ENCODE data around the gene ZKSCAN1. TPM values are rescaled to one million over a fixed set of nuclear protein-coding genes. Genes with fewer than 3 reads are reported as not detected.
"Not testable (repeated sequence)": the region's sequence is repeated elsewhere in the genome, so short reads cannot be mapped to it uniquely, and the experiment has no call there.

Gene ZKSCAN1
- polyA plus RNA-seq, 1 donor, result 37.6 TPM

GRCh38 chr7:100000239-100000638 lies 15.2 kb upstream of the ZKSCAN1 start:
- no peak for DNase-seq (ENCODE audit: low read depth)

DNA sequence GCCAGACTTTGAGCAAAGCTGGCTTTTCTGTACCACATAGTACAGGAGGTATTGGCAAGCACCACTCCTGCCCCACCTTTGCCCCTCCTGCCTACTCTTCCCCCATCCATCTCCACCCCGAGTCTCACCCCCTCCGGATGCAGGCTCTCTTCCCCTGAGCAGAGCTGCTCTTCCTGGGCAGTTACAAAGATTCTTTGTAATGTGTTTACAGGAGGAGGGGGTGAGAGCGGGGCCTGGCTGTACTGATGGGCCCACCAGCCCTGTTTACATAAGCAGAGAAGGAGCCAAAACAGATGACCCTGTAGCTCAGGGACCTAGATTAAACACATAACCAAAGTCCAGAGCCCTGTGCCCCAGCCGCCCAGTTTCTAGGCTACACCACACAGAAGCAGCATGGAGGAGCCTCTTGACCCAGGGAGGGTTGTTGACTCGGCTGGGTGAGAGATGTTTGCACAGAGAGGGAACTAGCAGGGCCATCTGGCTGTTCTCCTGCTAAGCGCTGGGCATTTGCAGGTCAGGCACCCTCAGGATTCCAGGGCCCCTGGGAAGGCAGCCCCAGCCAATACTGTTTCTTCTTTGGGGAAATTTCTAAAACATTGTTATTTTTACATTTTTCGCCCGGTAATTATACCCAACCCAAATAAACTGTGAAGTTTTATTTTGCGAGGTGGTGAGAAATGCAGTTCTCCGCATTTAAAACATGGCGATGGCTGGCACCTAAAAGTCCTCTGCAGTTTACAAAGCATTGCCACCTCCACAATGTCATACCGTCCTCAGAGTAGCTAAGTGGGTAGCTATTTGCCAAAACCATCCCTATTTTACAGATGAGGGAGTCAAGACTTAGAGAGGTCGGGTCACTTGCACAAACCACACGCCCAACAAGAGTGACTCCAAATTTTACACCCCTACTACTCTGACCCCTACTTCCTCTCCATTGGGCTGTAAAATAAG lies 11.4 kb upstream of the ZKSCAN1 start:
- no peak for DNase-seq (ENCODE audit: low read depth)

GRCh38 chr7:100007887-100008286 lies 7.5 kb upstream of the ZKSCAN1 start:
- no peak for DNase-seq (ENCODE audit: low read depth)

- DNase-seq (ENCODE audit: low read depth), result no peak
Observed at GRCh38 chr7:100008525-100008924, 6.9 kb upstream of the ZKSCAN1 start.

GRCh38 chr7:100009952-100010351 lies 5.4 kb upstream of the ZKSCAN1 start:
- not testable (repeated sequence) for DNase-seq (ENCODE audit: low read depth)

- DNase-seq (ENCODE audit: low read depth), result no peak
Observed at GRCh38 chr7:100010901-100011300, 4.5 kb upstream of the ZKSCAN1 start.

- no peak for DNase-seq (ENCODE audit: low read depth)
Observed at GRCh38 chr7:100011516-100011915, 3.9 kb upstream of the ZKSCAN1 start.

DNA sequence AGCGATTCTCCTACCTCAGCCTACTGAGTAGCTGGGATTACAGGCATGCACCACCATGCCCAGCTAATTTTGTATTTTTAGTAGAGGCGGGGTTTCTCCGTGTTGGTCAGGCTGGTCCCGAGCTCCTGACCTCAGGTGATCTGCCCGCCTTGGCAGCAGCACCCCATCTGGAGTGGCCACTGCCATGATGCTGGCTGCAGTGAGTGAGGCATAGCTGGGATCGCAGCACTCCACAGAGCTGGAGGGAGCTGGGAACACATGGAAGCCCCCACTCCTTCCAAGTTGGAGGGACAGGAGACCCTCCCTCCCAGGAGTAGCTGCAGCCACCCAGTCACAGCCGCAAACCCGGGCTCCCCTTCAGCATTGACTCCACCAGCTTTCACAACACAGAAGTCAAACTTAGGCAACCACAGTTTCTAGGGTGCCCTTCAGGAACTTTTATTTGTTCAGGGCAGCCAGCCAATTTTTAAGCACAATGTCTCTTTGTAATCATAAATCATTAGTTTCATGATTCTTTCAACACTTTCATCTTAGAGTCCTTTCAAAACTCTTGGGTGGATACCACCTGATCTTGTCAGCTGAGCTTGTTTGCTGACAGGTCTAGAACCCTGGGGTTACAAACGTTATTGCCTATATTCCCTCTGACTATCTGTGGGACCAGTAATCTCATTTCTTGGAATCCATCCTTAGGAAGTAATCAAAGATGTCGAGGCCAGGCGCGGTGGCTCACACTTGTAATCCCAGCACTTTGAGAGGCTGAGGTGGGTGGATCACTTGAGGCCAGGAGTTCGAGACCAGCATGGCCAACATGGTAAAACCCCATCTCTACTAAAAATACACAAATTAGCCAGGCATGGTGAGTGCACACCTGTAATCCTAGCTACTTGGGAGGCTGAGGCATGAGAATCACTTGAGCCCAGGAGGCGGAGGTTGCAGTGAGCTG lies 2.7 kb upstream of the ZKSCAN1 start:
- not testable (repeated sequence) for DNase-seq (ENCODE audit: low read depth)

DNA sequence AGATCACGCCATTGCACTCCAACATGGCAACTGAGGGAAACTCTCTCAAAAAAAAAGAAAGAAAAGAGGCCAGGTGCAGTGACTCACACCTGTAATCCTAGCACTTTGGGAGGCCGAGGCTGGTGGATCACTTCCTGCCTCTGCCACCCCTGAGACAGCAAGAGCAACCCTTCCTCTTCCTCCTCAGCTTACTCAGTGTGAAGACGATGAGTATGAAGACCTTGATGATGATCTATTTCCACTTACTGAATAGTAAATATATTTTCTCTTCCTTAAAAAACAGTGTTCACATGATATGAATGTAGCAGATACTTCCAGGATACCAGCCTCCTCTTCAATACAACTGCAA lies 2.1 kb upstream of the ZKSCAN1 start:
- DNase-seq (ENCODE audit: low read depth), result no peak

DNA sequence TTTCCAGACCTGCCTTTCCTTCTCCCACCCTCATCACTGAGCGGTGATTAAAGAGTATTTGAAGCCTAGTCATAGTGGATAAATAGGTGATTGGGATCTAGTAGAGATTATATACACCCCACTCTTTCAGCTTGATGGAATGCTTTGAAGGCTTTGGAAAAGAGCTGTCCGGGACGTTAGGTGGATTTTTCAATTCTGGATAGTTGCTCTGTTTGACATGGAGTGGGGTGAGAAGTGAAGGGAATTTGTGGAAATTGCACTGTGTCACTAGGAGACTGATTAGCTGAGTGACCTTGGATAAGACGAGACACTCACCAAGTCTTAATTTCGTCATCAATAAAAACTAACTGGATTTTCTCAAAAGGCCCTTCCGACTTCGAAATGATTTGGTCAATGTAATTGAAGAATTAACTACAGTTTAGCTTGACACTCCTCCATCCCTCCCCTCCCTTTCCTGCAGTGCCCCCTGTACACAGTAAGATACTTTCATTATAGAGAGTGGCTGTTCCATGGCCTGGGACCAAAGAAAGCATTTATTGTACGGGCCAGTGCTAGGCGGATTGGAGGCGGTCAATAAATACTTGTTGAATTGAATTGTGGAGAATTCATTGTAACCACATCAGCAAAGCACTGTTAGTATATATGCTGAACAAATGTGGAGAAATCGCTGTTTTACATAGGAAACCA lies 962 bp downstream of the ZKSCAN1 start:
- DNase-seq (ENCODE audit: low read depth), result no peak

GRCh38 chr7:100017300-100017699 lies 1.9 kb downstream of the ZKSCAN1 start:
- DNase-seq (ENCODE audit: low read depth), result no peak

DNA sequence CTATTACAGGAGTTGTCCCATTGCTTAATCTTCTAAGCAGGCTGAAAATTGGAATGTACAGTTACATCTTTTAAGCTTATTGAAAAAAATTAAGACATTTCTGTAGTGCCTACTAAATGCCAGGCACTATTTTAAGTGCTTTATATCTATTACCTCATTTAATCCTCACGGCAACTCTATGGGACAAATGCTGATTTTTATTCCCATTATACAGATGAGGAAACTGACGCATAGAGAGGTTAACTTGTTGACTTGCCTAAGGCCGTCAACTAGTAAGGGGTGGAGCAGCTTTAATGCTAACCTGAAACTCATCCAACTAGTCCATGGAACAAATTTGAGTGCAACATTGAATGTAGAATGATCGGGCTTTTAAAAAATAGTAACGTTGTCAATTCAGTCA lies 2.5 kb downstream of the ZKSCAN1 start:
- DNase-seq (ENCODE audit: low read depth), result no peak

DNA sequence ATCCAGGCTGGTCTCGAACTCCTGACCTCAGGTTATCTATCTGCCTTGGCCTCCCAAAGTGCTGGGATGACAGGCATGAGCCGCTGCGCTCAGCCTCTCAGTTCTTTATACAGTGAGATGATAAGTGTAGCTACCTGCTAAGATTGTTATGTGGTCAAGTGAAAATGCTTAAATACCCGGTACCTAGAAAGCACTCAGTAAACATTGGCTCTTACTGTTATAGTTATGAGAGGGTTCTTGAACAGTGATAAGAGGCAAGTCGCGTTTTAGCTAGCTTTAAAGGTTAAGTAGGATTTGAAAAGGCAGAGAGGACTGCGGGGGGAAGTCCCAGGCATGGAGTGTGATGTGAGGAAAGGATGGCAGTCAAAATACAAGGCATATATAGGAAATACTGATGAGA lies 4.5 kb downstream of the ZKSCAN1 start:
- DNase-seq (ENCODE audit: low read depth), result no peak

DNA sequence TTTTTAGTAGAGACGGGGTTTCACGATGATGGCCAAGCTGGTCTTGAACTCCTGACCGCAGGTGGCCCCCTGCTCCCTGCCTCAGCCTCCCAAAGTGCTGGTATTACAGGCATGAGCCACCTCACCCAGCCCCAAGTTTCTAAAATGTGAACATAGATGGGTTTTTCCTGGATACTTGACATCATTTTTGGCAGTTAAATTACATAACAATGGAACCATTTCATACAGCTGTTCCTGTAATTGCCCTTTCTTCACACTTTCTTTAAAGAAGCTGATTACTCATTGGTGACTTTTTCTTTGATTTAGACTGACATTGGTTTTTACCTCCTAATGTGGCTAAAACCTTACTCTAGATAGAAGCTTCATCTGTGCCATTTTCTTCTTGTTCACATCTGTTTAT lies 5.9 kb downstream of the ZKSCAN1 start:
- DNase-seq (ENCODE audit: low read depth), result no peak

- DNase-seq (ENCODE audit: low read depth), result no peak
Observed at GRCh38 chr7:100022621-100023020, 7.2 kb downstream of the ZKSCAN1 start.

DNA sequence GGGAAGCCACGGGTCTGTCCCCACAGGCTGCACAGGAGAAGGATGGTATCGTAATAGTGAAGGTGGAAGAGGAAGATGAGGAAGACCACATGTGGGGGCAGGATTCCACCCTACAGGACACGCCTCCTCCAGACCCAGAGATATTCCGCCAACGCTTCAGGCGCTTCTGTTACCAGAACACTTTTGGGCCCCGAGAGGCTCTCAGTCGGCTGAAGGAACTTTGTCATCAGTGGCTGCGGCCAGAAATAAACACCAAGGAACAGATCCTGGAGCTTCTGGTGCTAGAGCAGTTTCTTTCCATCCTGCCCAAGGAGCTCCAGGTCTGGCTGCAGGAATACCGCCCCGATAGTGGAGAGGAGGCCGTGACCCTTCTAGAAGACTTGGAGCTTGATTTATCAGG lies 8.1 kb downstream of the ZKSCAN1 start:
- no peak for DNase-seq (ENCODE audit: low read depth)

DNA sequence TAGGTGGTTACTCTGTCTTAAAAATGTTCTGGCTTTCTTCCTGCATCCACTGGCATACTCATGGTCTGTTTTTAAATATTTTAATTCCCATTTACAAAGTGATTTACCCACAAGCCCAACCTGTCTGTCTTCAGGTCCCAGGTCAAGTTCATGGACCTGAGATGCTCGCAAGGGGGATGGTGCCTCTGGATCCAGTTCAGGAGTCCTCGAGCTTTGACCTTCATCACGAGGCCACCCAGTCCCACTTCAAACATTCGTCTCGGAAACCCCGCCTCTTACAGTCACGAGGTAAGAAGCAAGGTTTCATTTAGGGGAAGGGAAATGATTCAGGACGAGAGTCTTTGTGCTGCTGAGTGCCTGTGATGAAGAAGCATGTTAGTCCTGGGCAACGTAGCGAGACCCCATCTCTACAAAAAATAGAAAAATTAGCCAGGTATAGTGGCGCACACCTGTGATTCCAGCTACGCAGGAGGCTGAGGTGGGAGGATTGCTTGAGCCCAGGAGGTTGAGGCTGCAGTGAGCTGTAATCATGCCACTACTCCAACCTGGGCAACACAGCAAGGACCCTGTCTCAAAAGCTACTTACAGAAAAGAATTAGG lies 8.7 kb downstream of the ZKSCAN1 start:
- DNase-seq (ENCODE audit: low read depth), result no peak

DNA sequence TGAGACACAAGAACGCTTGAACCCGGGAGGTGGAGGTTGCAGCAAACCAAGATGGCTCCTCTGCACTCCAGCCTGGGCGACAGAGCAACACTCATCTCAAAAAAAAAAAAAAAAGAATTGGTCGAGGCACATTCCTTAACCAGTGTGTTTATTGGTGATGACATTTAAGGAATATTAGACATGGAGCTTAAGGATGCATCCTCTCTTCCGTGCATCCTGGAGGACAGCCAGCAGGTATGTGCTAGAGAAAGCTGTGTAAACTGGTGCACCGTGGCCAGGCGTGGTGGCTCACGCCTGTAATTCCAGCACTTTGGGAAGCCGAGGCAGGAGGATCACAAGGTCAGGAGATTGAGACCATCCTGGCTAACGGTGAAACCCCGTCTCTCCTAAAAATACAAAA lies 11.8 kb downstream of the ZKSCAN1 start:
- DNase-seq (ENCODE audit: low read depth), result no peak

- DNase-seq (ENCODE audit: low read depth), result no peak
Observed at GRCh38 chr7:100029596-100029995, 14.2 kb downstream of the ZKSCAN1 start.

DNA sequence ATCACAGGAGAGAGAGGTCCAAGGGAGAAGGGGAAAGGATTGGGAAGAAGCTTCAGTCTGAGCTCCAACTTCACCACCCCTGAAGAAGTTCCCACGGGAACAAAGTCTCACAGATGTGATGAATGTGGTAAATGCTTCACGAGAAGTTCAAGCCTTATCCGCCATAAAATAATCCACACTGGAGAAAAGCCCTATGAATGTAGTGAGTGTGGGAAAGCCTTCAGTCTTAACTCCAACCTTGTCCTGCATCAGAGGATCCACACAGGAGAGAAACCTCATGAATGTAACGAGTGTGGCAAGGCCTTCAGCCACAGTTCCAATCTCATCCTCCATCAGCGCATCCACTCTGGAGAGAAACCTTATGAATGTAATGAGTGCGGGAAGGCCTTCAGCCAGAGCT lies 18.1 kb downstream of the ZKSCAN1 start:
- DNase-seq (ENCODE audit: low read depth), result no peak

DNA sequence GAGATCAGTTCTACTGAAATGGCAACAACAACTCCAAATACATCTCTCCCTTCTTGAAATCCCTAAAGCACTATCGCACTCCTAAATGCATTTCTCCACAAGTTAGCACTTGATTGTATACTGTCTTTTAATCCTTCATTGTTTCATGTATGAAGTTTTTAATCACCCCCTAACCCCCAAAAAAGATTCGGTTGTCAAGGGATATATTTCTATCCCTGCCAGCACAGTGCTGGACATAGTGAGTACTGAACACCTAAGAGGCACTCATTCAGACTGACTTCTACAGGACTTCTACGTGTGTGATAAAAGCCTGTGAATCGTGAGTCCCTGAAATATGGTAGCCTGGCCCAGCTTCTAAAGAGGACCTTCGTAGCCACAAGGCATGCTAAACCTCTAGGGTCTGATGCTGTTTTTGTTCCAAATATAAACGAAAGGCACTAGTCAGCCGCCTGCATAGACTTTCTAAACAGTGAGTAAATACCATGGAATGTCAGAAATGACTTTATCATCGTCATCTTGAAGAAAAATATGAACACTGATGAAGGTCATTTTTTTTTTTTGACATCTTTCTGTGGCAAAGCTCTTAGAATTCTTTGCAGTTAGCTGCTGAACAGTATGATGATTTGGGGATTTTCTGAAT lies 19.6 kb downstream of the ZKSCAN1 start:
- no peak for DNase-seq (ENCODE audit: low read depth)
